ENCODE measurements around the gene ELFN1. TPM values are rescaled to one million over a fixed set of nuclear protein-coding genes. Genes with fewer than 3 reads are reported as not detected.

ELFN1 gene
- polyA plus RNA-seq, 1 of the 3 experiments (the other 2 are of a cell fraction): 0.05 TPM

DNA sequence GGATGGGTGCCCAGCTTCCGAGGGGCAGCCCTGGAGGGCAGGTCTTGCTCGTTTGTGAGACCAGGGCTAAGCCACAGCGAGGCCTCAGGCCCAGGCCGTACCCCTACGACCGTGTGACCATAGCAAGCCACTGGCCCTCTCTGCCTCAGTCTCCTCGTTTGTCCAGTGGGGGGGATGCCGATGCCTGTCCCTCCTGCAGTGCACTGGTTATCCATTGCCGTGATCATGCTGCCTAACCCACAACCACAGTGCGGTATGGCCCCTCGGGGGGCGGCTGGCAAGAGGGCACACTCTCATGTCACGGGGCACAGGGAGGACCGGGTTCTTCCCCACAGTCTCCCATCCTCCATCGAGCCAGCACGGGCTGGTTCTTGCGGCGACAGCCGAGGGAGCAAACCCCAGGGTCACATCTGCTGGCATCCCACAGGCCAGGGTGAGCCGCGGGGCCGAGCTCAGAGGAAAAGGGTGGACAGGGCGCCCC, 80.5 kb downstream of the ELFN1 start:
- Histone ChIP-seq H3K79me2 (ENCODE audit: insufficient read depth) (no peaks in the 10 kb centered on the region), H3K27ac (ENCODE audit: low read depth in 2 of 2, low read length in 1 of 2) (no peak overlapping the region), H3K9me2 (no peaks in the 10 kb centered on the region), H3F3A (replicated peaks; ENCODE audit: insufficient read depth) (no peaks in the 10 kb centered on the region), H3K4me2 (no peak overlapping the region), H3K4me3 (ENCODE audit: low read depth in 2 of 2, low read length in 1 of 2) (no peak overlapping the region), H3K4me1 (ENCODE audit: control insufficient read depth in 1 of 2, insufficient read depth in 2 of 2, low read depth in 1 of 2, low read length in 1 of 2) (peaks cover 0 to 27% of the 10 kb centered on the region in 2 experiments; a peak in 1 of 4 replicates), H4K20me1 (ENCODE audit: insufficient read depth) (no peaks in the 10 kb centered on the region), H3K9ac (no peak overlapping the region), H3K27me3 (ENCODE audit: insufficient read depth) (no peaks in the 10 kb centered on the region; the same call in 1 of the 2 replicates), H3K36me3 (replicated peaks in 1 of 2; ENCODE audit: control insufficient read depth in 1 of 2, insufficient read depth in 2 of 2, low read length in 1 of 2) (no peaks in the 10 kb centered on the region), H3K9me3 (no peaks in the 10 kb centered on the region), H2AFZ (ENCODE audit: low read depth) (no peak overlapping the region)
- WGBS (ENCODE audit: low lambda C conversion rate): 74% methylated on average over 10 of the region's 23 CpGs
- no peak for TF ChIP-seq SIN3A (IDR thresholded peaks at IDR 0.05; ENCODE audit: borderline replicate concordance, low read depth, low read length)
- TF ChIP-seq POLR2AphosphoS5 (IDR thresholded peaks at IDR 0.05; ENCODE audit: low read depth, low read length): no peak
- no peak for TF ChIP-seq FOXM1 (IDR thresholded peaks at IDR 0.05; ENCODE audit: low read depth)
- TF ChIP-seq TCF12 (IDR thresholded peaks at IDR 0.05): no peak
- no peak for TF ChIP-seq JUND (IDR thresholded peaks at IDR 0.05)
- no peak for TF ChIP-seq RAD21 (IDR thresholded peaks at IDR 0.05; ENCODE audit: low read length)
- CTCF ChIA-PET: interaction anchor here (1.3 kb wide), 1 partner anchor 172 kb away, joined by 3 read pairs; no protein-coding TSS in a partner anchor
- DNase-seq: no peak
- POLR2A ChIA-PET: interaction anchor here (0.8 kb wide), 1 partner anchor 10 kb away, joined by 3 read pairs; no protein-coding TSS in a partner anchor

DNA sequence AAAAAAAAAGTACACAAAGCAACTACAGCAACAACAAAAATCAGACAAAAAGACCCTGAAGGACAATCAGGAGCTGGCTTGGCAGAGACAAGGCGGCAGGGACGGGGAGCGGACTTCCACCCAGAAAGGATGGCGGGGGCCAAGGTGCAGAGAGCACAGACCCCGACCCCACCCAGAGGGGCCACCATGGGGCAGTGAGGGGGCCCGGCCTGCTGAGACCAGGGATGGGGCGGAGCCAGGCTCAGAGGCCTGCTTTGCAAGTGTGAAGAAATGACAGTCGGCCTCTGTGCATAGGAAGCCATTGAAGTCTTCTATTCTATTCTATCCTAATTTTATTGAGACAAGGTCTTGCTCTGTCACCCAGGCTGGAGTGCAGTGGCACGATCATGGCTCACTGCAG, 82.0 kb downstream of the ELFN1 start:
- peak; percentile 20 for DNase-seq
- Histone ChIP-seq H3F3A (replicated peaks; ENCODE audit: insufficient read depth) (no peaks in the 10 kb centered on the region), H3K4me3 (ENCODE audit: low read depth in 2 of 2, low read length in 1 of 2) (no peak overlapping the region), H3K79me2 (ENCODE audit: insufficient read depth) (no peaks in the 10 kb centered on the region), H4K20me1 (ENCODE audit: insufficient read depth) (no peaks in the 10 kb centered on the region), H3K9ac (no peak overlapping the region), H3K36me3 (replicated peaks in 1 of 2; ENCODE audit: control insufficient read depth in 1 of 2, insufficient read depth in 2 of 2, low read length in 1 of 2) (no peaks in the 10 kb centered on the region), H3K27ac (ENCODE audit: low read depth in 2 of 2, low read length in 1 of 2) (no peak overlapping the region), H2AFZ (ENCODE audit: low read depth) (no peak overlapping the region), H3K4me2 (no peak overlapping the region), H3K27me3 (ENCODE audit: insufficient read depth) (no peaks in the 10 kb centered on the region; the same call in 1 of the 2 replicates), H3K9me3 (no peaks in the 10 kb centered on the region), H3K9me2 (no peaks in the 10 kb centered on the region), H3K4me1 (ENCODE audit: control insufficient read depth in 1 of 2, insufficient read depth in 2 of 2, low read depth in 1 of 2, low read length in 1 of 2) (peaks cover 0 to 25% of the 10 kb centered on the region in 2 experiments; a peak in 1 of 4 replicates)
- WGBS (ENCODE audit: low lambda C conversion rate): 75% methylated on average over 9 of the region's 9 CpGs
- POLR2A ChIA-PET: interaction anchor here (0.6 kb wide), 1 partner anchor 99 kb away, joined by 4 read pairs; no protein-coding TSS in a partner anchor
- CTCF ChIA-PET: interaction anchor here (0.7 kb wide), 1 partner anchor 9 kb away, joined by 3 read pairs; no protein-coding TSS in a partner anchor
- TF ChIP-seq RXRA (IDR thresholded peaks at IDR 0.05; ENCODE audit: borderline replicate concordance, low read depth) (no peak), SIN3A (IDR thresholded peaks at IDR 0.05; ENCODE audit: borderline replicate concordance, low read depth, low read length) (no peak), RAD21 (IDR thresholded peaks at IDR 0.05; ENCODE audit: low read length) (no peak), GATA2 (CRISPR knock-in tag; IDR thresholded peaks at IDR 0.05) (no peak), GABPA (IDR thresholded peaks at IDR 0.05; ENCODE audit: low read depth) (no peak), TAF1 (IDR thresholded peaks at IDR 0.05; ENCODE audit: borderline replicate concordance, low read depth, low read length) (no peak), CHD2 (IDR thresholded peaks at IDR 0.05; ENCODE audit: low read length, partially characterized antibody) (no peak), TCF12 (IDR thresholded peaks at IDR 0.05) (no peak), NRF1 (IDR thresholded peaks at IDR 0.05; ENCODE audit: low read depth, low read length) (no peak), FOXM1 (IDR thresholded peaks at IDR 0.05; ENCODE audit: low read depth) (no peak), EP300 (IDR thresholded peaks at IDR 0.05; ENCODE audit: borderline replicate concordance in 1 of 2, low read depth in 1 of 2, low read length in 1 of 2) (no peak), RCOR1 (IDR thresholded peaks at IDR 0.05; ENCODE audit: low read length) (no peak)
- TF ChIP-seq, protein P1, sequence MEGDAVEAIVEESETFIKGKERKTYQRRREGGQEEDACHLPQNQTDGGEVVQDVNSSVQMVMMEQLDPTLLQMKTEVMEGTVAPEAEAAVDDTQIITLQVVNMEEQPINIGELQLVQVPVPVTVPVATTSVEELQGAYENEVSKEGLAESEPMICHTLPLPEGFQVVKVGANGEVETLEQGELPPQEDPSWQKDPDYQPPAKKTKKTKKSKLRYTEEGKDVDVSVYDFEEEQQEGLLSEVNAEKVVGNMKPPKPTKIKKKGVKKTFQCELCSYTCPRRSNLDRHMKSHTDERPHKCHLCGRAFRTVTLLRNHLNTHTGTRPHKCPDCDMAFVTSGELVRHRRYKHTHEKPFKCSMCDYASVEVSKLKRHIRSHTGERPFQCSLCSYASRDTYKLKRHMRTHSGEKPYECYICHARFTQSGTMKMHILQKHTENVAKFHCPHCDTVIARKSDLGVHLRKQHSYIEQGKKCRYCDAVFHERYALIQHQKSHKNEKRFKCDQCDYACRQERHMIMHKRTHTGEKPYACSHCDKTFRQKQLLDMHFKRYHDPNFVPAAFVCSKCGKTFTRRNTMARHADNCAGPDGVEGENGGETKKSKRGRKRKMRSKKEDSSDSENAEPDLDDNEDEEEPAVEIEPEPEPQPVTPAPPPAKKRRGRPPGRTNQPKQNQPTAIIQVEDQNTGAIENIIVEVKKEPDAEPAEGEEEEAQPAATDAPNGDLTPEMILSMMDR (IDR thresholded peaks at IDR 0.05): no peak
- TF ChIP-seq, protein P2, sequence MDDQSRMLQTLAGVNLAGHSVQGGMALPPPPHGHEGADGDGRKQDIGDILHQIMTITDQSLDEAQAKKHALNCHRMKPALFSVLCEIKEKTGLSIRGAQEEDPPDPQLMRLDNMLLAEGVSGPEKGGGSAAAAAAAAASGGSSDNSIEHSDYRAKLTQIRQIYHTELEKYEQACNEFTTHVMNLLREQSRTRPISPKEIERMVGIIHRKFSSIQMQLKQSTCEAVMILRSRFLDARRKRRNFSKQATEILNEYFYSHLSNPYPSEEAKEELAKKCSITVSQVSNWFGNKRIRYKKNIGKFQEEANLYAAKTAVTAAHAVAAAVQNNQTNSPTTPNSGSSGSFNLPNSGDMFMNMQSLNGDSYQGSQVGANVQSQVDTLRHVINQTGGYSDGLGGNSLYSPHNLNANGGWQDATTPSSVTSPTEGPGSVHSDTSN (IDR thresholded peaks at IDR 0.05): no peak
